ENCODE data around the gene YARS2.

- TF ChIP-seq CTCF (IDR thresholded peaks at IDR 0.05) (no peak), POLR2A (IDR thresholded peaks at IDR 0.05) (no peak)
Measured at GRCh38 chr12:32718926-32719325, 36.8 kb downstream of the YARS2 start.

Measured in lower leg skin (tissue), 3 donors.